Parathyroid adenoma (tissue), 2 donors: Measurements from ENCODE around the gene IRF2BPL.
A peak's percentile ranks its signal among the peaks of the same experiment; 100 is the strongest.

Source experiments
- H2AFZ ChIP-seq: fragments of 300-600 bp; sonication (generic); one replicate; pipeline ENCODE4 v1.7.0; 2017; ENCODE audit warnings: antibody characterized with exemption, mild to moderate bottlenecking
- H3K27ac ChIP-seq: fragments of 300-600 bp; sonication (generic); one replicate; pipeline ENCODE4 v1.7.0; 2017
- H3K27me3 ChIP-seq: fragments of 300-600 bp; sonication (generic); one replicate; pipeline ENCODE4 v1.7.0; 2017; ENCODE audit warnings: low read length; ENCODE audit not compliant: control insufficient read depth, insufficient read depth
- H3K36me3 ChIP-seq: fragments of 300-600 bp; sonication (generic); one replicate; pipeline ENCODE4 v1.7.0; 2017; ENCODE audit warnings: low read length; ENCODE audit not compliant: control insufficient read depth, insufficient read depth
- H3K4me1 ChIP-seq: fragments of 300-600 bp; sonication (generic); one replicate; pipeline ENCODE4 v1.7.0; 2017; ENCODE audit warnings: control low read depth
- H3K4me2 ChIP-seq: fragments of 300-600 bp; sonication (generic); one replicate; pipeline ENCODE4 v1.7.0; 2017; ENCODE audit warnings: low read length
- H3K4me3 ChIP-seq: fragments of 300-600 bp; sonication (generic); one replicate; pipeline ENCODE4 v1.7.0; 2017; ENCODE audit warnings: low read depth, low read length
- H3K79me2 ChIP-seq: fragments of 300-600 bp; sonication (generic); one replicate; pipeline ENCODE4 v1.7.0; 2017; ENCODE audit warnings: control low read depth
- H3K9ac ChIP-seq: fragments of 300-600 bp; sonication (generic); one replicate; pipeline ENCODE4 v1.7.0; 2017; ENCODE audit warnings: mild to moderate bottlenecking
- H3K9me3 ChIP-seq: fragments of 300-600 bp; sonication (generic); one replicate; pipeline ENCODE4 v1.7.0; 2017; ENCODE audit warnings: low read length; ENCODE audit not compliant: control insufficient read depth
- CTCF ChIP-seq: fragments of 300-600 bp; sonication (generic); IDR thresholded peaks from one replicate; pipeline ENCODE4 v1.7.0; 2017; ENCODE audit warnings: antibody characterized with exemption, mild to moderate bottlenecking
- donor health status: primary hyperparathyroidism.

The IRF2BPL gene

GRCh38 chr14:77000340-77001270, 27.9 kb downstream of the IRF2BPL start:
- Histone ChIP-seq H2AFZ (peak overlapping the region; percentile 94), H3K4me3 (no peak overlapping the region), H3K4me1 (peaks cover 32% of the 10 kb centered on the region), H3K27me3 (no peaks in the 10 kb centered on the region), H3K9me3 (no peaks in the 10 kb centered on the region), H3K36me3 (no peaks in the 10 kb centered on the region), H3K79me2 (peaks cover 3% of the 10 kb centered on the region), H3K27ac (peak overlapping the region; percentile 71), H3K9ac (no peak overlapping the region), H3K4me2 (peak overlapping the region; percentile 36)
- TF ChIP-seq CTCF, result no peak

- Histone ChIP-seq H3K27ac (no peak overlapping the region), H3K4me3 (no peak overlapping the region), H3K9me3 (no peaks in the 10 kb centered on the region), H3K4me1 (peaks cover 17% of the 10 kb centered on the region), H3K9ac (no peak overlapping the region), H3K27me3 (no peaks in the 10 kb centered on the region), H3K4me2 (no peak overlapping the region), H2AFZ (peak overlapping the region; percentile 3), H3K36me3 (no peaks in the 10 kb centered on the region), H3K79me2 (peaks cover 3% of the 10 kb centered on the region)
- TF ChIP-seq CTCF, result no peak
These were observed 29.6 kb downstream of the IRF2BPL start for GRCh38 chr14:76998910-76999309.

GRCh38 chr14:76997257-76997970, 31.1 kb downstream of the IRF2BPL start:
- no peak overlapping the region for H2AFZ ChIP-seq
- TF ChIP-seq CTCF, result no peak
- no peak overlapping the region for H3K4me3 ChIP-seq
- H3K4me1 ChIP-seq, result peaks cover 11% of the 10 kb centered on the region
- H3K9ac ChIP-seq, result no peak overlapping the region
- no peak overlapping the region for H3K27ac ChIP-seq
- H3K9me3 ChIP-seq, result no peaks in the 10 kb centered on the region
- no peaks in the 10 kb centered on the region for H3K27me3 ChIP-seq
- no peaks in the 10 kb centered on the region for H3K36me3 ChIP-seq
- H3K4me2 ChIP-seq, result no peak overlapping the region
- peaks cover 3% of the 10 kb centered on the region for H3K79me2 ChIP-seq

- Histone ChIP-seq H2AFZ (no peak overlapping the region), H3K36me3 (no peaks in the 10 kb centered on the region), H3K4me2 (no peak overlapping the region), H3K27me3 (no peaks in the 10 kb centered on the region), H3K9me3 (no peaks in the 10 kb centered on the region), H3K4me3 (no peak overlapping the region), H3K9ac (no peak overlapping the region), H3K27ac (no peak overlapping the region), H3K79me2 (peaks cover 3% of the 10 kb centered on the region), H3K4me1 (peaks cover 11% of the 10 kb centered on the region)
- TF ChIP-seq CTCF, result no peak
These were observed 31.9 kb downstream of the IRF2BPL start for GRCh38 chr14:76996563-76997146.
